CD4-positive, alpha-beta T cell treated with Interleukin-15 for 1 hour (primary cell): ENCODE data around the gene LAMTOR3.

ENCODE experiments used
- DNase-seq: peaks from one replicate; pipeline ENCODE4 v3.0.0-alpha.2; 2020

The LAMTOR3 gene, protein sequence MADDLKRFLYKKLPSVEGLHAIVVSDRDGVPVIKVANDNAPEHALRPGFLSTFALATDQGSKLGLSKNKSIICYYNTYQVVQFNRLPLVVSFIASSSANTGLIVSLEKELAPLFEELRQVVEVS

DNA sequence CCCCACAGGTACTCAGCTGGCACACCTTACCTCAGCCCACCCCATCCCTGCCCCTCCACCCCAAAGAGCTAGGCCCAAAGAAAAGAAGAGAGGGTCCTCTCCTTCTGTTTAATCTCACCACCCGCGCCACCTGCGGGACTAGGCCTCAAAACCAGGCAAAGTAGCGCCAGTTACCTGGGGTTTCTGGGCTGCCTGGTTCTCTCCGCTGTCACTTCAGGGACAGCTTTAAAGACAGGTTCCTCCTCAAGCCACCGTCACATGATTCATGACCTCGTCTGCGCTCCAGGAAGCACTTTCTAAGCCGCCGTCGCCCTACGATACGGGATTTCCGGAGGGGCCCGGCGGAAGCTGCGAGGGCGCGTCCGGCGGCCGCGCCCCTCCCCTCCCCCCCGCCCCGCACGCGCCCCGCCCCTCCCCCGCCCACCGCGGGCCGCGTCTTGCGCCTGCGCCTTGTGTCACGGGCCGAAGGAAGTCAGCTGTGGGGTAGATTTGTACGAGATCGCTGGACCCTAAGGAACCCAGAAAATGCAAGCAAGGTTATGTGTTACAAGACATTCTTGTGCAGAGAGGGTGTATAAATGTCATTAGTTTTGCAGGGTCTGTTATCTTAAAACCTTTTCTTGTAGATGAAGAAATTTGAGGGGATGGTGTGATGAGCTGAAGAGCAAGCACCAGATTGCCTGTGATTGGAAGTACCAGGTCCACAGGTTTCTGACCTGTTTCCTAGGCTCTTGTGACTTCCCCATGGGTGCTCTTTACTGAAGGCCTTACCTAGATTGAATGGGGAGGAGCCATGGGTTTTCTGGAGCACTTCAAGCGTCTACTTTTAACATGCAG is at the start of gene LAMTOR3:
Gene LAMTOR3, minus strand, starts transcription at position 267 of the 837 bp plus-strand sequence. CDS start 464 bp downstream, outside the sequence.
- DNase-seq, result peak; percentile 95

DNA sequence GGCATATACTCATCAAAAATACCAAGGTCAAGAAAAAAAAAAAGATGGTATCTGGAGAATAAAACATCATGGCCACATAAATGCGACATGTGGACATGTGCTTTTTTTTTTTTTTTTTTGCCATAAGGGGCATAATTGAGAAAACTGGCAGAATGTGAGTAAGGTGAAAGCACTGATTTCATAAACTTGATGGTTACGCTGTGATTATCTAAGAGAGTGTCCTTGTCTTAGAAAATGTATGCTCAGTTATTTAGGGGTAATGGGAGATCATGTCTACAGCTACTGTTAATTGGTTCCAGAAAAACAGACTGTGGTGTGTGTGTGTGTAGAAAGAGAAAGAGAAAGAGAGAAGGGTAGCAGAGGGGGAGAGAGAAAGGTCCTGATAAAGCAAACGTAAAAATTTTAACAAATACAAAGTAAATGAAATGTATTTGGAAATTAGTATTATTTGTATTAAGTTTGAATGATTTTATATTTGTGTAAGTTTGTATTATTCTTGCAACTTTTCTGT is 44.1 kb upstream of the LAMTOR3 start:
- DNase-seq, result no peak

DNA sequence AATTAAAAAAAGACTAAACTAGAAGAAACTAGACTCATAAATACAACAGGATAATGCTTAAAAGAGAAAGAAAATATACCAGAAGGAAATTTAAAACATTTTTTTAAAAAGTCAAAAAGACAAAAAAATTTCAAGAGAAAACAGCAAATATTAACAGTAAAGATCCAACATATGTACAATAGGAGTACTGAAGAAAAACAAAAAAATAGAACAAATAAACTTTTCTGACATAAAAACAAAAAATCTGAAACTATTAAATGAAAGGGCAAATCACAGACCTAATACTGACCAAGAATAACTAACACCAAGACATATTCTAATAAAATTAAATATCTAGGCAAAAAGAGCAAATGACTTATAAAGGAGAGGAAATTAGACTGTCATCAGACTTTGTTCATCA is 40.7 kb upstream of the LAMTOR3 start:
- no peak for DNase-seq

DNA sequence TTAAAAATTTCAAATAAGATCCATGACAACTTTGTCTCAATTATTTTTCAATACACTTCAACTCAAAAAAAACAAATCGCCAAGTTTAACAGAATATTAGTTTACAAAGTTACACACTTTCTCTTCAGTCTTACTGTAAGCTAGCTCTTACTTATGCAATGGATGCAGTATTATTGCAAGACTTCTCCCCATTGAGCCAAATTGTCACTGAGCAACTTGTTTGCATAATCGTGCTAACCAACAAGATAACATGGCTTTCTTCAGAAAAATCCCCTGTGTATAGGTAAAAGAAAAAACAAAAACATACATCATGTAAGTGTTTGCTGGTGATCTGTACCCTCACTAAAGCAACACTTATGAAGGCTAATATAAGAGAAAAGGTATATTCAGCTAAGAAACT is 33.3 kb upstream of the LAMTOR3 start:
- DNase-seq, result no peak

DNA sequence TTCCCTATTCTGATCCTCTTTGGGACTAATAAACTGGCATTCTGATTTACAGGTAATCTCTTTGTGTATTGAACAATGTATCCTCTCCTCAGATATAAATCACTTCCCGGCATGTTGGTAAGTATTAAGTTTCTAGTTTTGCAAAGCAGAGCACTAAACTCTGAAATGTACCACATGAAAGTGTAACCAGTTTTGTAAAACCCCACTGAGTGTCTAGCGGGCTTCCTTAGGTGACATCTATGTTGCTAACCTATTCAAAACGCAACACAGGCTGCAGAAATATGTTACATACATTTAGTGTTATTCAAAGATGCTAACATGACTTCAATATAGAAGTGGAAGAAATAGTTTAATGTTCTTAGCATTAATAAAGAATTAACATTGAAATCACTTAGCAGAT is 26.9 kb upstream of the LAMTOR3 start:
- DNase-seq, result no peak

DNA sequence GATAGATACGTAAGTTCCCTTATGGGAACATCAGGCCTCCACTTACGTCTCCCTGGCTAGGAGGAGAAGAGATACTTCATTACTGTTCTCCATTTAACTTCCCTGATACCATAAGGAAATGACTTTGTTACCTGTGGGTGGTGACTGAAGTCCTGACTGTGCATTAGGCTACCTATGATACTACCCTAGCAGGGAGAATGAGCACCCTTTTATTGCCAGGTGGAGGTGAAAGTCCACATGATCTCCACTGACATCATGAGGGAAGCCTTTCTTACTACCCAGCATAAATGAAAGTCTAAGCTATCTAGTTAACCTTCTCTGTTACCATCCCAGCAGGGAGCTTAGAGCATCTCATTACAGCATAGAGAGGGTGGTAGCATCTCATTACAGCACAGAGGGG is 24.4 kb upstream of the LAMTOR3 start:
- no peak for DNase-seq

DNA sequence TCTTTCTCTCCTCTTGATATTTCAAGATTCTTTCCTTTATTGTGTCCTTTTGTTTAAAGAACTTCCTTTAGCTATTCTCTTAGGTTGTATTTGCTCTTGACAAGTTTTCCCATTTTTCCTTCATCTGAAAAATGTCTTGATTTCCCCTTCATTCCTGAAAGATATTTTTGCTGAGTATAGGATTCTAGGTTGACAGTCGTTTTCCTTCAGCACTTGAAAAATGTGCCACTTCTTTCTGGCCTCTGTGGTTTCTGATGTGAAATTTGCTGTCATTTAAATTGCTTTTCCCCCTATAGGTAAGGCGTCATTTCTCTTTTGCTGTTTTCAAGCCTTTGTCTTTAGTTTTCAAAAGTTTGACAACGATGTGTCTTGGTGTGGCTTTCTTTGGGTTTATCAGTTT is 23.3 kb upstream of the LAMTOR3 start:
- no peak for DNase-seq

DNA sequence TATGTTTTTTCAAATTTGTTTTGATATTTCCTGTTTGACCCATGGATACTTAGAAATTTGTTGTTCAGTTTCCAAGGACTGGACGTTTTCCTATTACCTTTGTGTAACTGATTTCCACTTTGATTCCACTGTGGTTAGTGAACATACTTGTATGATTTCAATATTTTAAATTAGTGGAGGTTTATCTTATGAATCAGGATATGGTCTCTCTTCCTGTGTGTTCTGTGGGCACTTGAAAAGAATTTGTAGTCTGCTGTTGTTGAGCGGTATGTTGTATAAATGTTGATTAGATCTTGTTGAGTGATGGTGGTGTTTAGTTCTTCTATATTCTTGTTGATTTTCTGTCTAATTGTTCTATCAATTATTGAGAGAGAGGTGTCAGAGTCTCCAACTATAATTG is 21.2 kb upstream of the LAMTOR3 start:
- no peak for DNase-seq

DNA sequence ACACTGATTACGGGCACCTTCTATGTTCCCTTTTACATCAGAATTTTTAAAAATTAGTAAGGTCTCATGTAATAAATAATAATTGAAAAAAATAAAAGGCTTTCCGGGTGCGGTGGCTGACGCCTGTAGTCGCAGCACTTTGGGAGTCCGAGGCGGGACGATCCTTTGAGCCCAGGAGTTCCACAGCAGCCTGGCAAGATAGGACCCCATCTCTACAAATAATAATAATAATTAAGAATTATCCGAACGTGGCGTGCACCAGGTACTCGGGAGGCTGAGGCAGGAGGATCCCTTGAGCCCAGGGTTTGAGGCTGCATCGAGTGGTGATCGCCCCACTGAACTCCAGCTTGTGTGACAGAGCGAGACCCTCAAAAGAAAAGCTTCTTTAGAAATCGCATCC is 771 bp upstream of the LAMTOR3 start:
- DNase-seq, result no peak

DNA sequence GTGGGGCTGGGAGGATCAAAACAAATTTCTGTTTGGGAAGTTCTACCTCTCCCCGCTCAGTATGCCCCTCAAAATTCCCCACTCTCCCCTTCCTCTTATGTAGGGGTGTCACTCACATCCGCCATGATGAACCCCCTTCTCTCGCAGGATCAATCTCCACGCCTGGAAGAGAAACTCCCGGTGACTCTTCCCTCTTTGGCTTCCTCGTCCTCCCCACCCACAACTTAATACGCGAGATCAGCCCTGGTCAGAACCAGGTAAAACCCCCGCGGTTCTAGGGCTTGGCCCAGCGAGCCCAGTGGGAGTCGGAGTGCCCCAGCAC is 427 bp downstream of the LAMTOR3 start:
- no peak for DNase-seq

DNA sequence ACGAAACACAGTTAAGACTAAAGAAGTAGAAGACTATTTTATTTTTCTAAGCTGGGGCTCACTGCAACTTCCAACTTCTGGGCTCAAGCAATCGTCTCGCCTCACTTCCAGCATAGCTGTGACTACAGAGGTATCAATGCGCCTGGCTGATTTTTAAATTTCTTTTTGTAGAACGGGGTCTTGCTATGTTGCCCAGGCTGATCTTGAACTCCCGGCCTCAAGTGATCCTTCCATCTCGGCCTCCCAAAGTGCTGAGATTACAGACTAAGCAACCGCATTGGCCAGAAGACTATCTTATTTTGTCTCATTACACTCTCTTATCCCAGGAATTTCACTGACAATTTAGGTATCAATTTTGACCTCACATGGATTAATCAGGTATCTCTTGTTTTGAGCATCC is 1.2 kb downstream of the LAMTOR3 start:
- DNase-seq, result no peak

DNA sequence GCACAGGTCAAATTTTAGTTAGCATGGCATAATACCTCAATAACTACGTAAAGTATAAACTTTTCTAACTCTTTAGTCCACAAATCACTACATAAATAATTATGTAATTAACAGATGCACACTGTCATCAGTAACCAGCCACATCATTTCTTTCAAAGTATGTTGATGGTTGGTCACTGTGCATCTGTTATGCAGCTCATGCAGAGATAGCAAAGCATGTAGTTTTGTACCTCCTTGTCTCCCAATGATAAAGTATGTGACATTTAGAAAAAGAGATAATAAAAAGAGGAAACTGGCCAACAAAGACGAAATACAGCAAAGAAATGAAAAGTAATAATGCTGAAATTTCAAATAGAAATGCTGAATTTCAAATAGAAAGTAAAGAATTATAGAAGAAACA is 2.9 kb downstream of the LAMTOR3 start:
- no peak for DNase-seq

DNA sequence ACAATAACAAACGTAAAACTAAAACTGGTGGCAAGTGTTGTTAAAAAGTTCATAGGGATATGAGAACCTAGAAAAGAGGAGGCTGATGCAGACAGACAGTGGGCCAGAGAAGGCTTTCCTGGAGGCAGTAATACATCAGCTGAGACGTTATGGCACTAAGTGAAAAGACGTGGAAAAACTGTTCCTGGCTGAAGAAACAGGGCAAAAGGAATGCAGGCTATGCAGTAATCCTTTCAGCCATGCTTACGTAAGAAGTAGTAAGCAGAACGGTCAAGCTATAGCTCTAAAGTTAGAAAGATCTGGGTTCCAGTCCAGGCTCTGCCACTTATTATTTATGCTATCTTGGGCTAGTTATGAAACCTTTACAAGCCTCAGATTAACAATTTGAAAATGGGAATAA is 6.4 kb downstream of the LAMTOR3 start:
- DNase-seq, result no peak

DNA sequence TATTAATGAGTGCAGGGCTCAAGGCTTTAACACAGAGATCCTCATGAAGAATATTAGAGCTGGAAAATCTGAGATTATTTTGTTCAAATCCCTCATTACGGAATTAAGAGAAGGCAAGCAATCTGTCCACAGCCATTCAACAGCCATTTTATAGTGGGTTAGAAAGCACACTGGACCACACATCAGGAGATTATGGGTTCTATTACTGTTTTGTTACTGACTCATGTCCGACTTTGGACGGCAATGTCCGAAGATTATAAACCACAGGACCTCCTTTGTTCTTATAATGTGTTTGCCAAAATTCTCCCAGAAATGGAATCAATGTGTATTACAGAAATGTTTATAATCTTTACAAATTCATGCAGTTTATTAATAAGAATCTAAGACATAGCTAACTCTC is 8.1 kb downstream of the LAMTOR3 start:
- no peak for DNase-seq

DNA sequence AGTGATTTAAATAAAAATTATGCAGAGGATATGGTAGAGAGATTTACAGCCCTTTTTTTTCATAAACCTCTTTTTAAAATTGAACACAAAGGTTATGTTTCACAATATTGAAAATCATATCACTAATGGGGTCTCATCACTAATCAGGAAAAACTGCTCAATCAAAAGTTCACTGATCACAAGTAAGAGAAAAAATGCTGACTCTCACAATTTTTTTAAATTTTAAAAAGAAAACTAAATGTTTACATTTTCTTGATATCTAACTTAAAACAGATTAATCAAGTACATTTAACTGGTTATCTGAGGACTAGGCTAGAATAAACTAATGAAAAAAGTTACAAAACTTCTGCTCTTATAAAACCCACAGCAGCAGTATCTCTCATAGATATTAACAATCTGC is 8.5 kb downstream of the LAMTOR3 start:
- no peak for DNase-seq

DNA sequence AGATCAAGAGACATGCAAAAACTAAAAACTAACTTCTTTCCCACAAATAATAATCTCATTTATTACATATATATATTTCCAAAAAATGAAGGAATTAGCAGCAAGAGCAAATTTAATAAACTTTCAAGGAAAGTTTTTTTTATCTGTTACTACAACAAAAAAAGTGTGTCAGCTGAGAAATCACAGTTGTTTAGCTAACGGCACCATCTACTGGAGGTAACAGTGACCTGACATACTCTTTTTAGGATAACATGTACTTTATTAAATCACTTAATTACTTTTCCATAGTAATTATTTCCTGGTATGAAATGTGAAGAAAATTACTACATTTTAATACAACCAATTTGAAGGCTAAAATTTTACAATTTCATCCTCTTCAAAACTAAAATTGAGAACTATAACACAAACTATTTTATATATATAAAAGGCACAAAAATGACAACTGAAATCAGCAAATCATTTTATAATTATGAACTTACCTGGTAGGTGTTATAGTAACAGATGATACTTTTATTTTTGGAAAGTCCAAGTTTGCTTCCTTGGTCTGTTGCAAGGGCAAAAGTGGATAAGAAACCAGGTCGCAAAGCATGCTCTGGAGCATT is 9.1 kb downstream of the LAMTOR3 start:
- peak; percentile 23 for DNase-seq

DNA sequence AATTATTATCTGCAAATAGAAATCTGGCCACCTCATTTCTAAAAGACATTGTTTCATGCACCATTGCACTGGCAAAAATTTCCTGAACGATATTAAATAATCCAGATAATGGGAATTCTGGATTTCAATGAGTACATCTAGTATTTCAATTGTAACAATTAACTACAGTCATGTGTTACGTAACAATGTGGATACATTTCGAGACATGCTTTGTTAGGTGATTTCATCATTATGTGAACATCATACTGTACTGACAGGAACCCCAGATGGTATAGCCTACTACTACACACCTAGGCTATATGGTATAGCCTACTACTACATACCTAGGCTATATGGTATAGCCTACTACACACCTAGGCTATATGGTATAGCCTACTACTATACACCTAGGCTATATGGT is 14.8 kb downstream of the LAMTOR3 start:
- no peak for DNase-seq

DNA sequence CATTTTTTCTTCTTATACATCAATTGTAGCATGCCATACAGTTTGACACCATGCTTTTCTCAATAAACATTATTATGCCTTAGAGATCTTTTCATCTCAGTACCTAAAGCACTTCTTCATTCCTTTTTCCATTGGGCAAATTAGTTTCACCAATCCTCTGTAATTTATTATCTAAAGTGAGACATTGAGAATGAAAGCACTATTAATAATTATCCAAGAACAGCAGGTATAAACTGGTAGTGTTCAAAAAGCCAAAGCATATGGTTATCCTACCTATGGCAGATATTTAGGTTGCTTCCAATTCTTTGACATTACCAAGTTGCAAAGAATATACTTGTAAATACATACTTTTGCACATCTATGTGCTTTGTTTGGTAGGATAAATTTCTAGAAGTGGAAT is 15.6 kb downstream of the LAMTOR3 start:
- no peak for DNase-seq

DNA sequence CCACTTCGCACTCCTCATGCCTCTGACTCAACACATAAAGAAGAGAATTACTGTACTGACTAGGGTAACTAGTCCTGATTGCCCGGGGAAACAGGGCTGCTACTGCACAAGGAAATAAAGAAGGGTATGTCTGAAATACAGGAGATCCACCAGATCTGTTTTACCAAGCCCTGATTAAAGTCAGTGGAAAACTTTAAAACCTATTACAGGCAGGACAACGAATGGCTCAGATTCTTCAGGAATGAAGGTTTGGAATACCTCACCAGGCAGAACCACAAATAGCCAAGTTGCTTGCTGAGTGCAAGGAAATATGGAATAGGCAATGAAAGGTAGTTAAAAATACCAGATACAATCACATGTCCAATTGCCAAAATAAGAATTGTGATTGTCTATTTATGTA is 17.3 kb downstream of the LAMTOR3 start:
- DNase-seq, result no peak

DNA sequence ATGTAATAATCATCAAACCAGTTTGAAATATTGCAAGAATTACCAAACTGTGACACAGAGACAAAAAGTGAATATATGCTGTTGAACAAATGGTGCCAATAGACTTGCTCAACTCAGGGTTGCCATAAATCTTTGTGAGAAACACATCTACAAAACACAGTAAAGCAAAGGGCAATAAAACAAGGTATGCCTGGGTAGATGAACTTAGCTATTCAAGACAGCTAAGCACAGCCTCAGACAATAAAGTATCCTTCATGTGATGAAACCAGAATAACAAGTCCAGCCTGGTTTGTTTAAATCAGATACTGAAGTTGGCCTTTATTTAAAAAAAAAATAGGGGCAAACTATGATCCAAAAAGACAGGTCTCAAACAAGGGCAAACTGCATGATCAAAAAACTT is 19.2 kb downstream of the LAMTOR3 start:
- DNase-seq, result no peak

DNA sequence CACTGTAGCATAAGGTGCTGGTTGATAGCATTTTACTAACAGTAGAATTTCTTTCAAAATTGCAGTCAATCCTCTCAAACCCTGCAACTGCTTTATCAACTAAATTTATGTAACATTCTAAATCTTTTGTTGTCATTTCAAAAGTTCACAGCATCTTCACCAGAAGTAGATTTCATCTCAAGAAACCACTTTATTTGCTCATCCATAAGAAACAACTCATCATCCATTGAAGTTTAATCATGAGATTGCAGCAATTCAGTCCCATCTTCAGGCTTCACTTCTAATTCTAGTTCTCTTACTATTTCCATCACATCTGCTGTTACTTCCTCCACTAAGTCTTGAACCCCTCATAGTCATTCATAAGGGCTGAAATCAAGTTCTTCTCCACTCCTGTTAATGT is 21.7 kb downstream of the LAMTOR3 start:
- no peak for DNase-seq

DNA sequence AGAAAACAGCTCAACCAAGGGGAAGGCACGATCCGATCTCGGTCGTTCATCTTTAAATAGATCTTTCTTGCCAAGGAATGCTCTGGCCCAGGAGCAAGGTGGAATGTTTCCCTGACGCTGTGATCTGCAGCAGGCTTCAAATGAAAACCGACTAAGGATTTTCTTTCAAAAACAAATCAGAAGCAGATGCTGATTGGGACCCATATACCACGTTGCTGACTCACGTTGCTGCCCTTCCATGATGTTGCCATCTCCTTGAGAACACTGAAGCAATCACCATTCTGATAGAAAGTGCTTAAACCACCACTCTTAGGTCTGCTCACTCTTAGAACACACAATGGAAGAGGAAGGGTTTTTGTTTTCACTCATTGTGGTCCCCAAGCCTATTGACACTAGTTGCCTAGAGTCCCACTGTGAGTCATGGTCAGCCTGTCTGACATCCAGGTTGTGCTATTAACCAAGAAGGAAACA is 26.1 kb downstream of the LAMTOR3 start:
- no peak for DNase-seq

DNA sequence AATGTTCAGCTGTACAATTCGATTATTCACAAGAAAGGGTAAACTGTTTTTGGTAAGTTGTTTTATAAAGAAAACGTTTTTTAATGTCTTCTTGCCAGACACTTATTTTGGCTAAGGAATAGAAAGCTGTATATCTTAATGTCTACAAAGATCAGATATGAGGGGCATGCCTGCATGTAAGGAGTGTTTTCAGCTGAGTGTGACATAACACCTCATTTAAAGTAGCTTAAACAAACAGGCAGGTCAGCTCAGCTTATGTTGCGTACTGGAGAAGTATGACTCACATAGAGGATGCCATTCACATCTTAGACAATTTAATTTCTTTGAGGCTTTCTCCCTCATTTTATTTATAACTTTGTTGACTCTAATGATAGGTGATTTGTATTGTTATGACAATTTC is 30.4 kb downstream of the LAMTOR3 start:
- no peak for DNase-seq
